Stimulated activated CD8-positive, alpha-beta memory T cell treated with anti-CD3 and anti-CD28 coated beads, Interleukin-15, amount 100 ng/mL, for 1 hour (primary cell): Measurements from ENCODE around the gene CDC42EP2.
"Not testable (repeated sequence)": the region's sequence is repeated elsewhere in the genome, so short reads cannot be mapped to it uniquely, and the experiment has no call there.

Source experiments
- DNase-seq: peaks from one replicate; pipeline ENCODE4 v3.0.0-alpha.2; 2020; ENCODE audit warnings: low read depth

CDC42EP2 gene

DNA sequence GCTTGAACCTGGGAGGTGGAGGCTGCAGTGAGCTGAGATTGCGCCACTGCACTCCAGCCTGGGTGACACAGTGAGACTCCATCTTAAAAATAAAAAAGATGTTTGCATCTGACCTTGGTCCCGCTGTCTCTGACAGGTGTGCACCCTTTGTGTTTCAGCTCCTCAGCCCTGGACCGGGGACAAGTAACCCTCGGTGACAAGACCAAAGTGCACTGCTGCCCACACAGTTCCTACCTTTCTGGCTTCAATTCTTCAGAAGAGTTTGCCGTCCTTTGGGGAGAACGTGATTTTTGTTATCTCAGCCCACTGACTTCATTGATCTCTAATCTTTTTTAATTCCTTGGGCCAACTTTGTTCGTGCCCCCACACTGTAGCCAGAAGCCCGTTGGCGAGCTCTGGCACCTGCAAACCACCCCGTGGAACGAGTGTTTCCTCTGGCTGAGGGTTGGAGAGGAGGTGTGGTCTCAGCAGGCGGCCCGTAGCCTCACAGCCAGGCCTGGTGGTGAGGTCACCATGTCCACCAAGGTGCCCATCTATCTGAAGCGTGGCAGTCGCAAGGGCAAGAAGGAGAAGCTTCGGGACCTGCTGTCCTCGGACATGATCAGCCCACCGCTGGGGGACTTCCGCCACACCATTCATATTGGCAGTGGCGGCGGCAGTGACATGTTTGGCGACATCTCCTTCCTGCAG, 5.9 kb downstream of the CDC42EP2 start:
- no peak for DNase-seq

- no peak for DNase-seq
Measured at GRCh38 chr11:65321076-65321475, 6.4 kb downstream of the CDC42EP2 start.

- no peak for DNase-seq
Measured at GRCh38 chr11:65321828-65322485, 7.3 kb downstream of the CDC42EP2 start.

- no peak for DNase-seq
Measured at GRCh38 chr11:65323813-65324212, 9.1 kb downstream of the CDC42EP2 start.

GRCh38 chr11:65325435-65325834, 10.8 kb downstream of the CDC42EP2 start:
- DNase-seq: no peak

GRCh38 chr11:65327021-65327420, 12.4 kb downstream of the CDC42EP2 start:
- DNase-seq: no peak

- no peak for DNase-seq
Measured at GRCh38 chr11:65329478-65329877, 14.8 kb downstream of the CDC42EP2 start.

DNA sequence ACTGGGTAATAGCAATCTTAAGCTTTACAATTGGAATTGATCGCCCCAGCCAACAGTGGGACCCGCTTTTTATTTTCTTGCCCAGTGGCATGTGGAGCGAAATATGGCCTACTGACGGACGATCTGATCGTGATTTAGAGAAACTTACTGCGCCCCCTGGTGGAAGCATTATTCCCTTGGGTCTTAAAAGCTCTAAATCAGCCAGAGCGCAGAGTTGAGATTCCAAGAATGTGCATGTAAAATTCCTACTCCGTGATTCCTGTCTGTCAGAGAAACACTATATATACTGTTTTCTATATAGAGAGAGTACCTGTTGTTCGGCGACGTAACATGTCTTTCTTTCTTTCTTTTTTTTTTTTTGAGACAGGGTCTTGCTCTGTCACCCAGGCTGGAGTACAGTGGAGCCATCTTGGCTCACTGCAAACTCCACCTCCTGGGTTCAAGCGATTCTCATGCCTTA, 15.3 kb downstream of the CDC42EP2 start:
- peak; percentile 83 for DNase-seq

DNA sequence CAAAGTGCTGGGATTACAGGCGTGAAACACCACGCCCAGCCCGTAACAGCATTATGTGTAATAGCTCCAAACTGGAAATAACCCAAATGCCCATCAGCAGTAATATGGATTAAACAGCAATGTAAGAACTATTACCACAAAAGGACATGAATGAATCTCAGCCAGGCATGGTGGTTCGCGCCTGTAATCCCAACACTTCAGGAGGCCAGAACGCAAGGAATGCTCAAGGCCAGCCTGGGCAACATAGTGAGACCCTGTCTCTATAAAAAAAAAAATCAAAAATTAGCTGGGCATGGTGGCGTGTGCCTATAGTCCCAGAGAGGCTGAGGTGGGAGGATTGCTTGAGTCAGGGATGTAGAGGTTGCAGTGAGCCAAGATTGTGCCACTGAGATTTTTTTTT, 15.9 kb downstream of the CDC42EP2 start:
- no peak for DNase-seq

DNA sequence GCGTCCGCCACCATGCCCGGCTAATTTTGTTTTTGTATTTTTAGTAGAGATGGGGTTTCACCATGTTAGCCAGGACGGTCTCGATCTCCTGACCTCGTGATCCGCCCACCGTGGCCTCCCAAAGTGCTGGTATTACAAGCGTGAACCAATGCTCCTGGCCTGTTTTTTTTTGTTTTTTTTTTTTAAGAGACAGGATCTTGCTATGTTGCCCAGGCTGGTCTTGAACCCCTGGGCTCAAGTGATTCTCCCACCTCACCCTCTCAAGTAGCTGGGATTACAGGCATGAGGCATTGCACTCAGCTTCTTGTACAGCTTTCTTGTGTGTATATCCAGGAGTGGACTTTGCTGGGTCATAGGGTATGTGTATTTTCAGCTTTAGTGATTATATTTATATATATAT, 17.9 kb downstream of the CDC42EP2 start:
- DNase-seq: not testable (repeated sequence)

- DNase-seq: no peak
Measured at GRCh38 chr11:65334696-65335295, 20.1 kb downstream of the CDC42EP2 start.

GRCh38 chr11:65338676-65339075, 24.0 kb downstream of the CDC42EP2 start:
- DNase-seq: no peak

- no peak for DNase-seq
Measured at GRCh38 chr11:65340226-65340625, 25.6 kb downstream of the CDC42EP2 start.

GRCh38 chr11:65341856-65342255, 27.2 kb downstream of the CDC42EP2 start:
- no peak for DNase-seq

DNA sequence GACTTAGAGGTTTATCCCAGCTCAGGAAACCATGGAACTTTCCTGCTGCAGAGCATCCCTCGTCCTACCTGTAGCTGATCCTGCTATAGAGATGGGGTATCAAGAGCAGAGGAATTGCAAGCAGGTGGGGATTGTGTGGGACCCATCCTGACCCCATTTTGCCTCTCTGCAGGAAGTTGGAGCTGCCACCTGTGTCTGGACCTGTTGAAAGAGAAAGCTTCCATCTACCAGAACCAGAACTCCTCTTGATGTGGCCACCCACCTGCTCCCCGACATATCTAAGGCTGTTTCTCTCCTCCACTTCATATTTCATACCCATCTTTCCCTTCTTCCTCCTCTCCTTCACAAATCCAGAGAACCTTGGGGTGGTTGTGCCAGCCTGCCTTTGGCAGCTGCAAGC, 36.8 kb downstream of the CDC42EP2 start:
- no peak for DNase-seq

DNA sequence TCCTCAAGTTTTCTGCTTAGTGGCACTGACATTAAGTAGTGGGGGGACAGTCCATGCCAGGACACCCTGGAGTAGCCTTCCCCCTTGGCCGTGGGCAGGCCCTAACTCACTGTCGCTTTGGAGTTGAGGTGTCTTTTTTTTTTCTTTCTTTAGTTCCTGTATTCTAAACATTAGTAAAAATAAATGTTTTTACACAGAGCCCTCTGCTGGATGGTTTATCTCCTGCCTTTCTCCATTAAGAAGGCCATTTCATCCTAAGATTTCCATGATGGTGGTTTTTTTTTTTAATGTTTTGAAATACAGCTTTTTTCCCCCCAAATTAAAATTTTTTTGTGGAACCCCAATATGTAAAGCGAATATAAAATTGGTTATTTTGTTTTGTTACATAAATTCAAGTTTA, 38.1 kb downstream of the CDC42EP2 start:
- no peak for DNase-seq

GRCh38 chr11:65353376-65353775, 38.7 kb downstream of the CDC42EP2 start:
- no peak for DNase-seq

DNA sequence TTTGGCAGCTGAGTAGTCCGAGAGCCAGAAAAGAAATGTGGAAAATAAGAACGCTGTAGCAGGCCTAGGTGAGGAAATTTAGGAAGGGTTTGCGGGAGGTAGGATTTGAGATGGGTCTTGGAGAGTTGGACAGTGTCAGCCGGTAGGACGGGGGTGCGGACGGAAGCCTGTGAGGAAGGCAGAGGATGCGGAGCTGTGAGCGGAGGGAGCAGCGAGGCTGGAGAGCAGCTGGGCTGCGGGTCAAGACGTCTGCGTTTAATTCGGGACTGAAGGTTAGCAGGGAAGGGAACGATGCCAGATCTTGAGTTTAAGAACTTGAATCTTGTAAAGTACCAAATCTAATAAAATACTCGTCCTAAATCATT, 39.2 kb downstream of the CDC42EP2 start:
- no peak for DNase-seq

- peak; percentile 98 for DNase-seq
Measured at GRCh38 chr11:65354265-65355012, 39.8 kb downstream of the CDC42EP2 start, which contains the start of gene TIGD3. Gene TIGD3, plus strand, starts transcription at chr11:65354751. Its CDS starts 1,058 bp downstream, at chr11:65355809.

DNA sequence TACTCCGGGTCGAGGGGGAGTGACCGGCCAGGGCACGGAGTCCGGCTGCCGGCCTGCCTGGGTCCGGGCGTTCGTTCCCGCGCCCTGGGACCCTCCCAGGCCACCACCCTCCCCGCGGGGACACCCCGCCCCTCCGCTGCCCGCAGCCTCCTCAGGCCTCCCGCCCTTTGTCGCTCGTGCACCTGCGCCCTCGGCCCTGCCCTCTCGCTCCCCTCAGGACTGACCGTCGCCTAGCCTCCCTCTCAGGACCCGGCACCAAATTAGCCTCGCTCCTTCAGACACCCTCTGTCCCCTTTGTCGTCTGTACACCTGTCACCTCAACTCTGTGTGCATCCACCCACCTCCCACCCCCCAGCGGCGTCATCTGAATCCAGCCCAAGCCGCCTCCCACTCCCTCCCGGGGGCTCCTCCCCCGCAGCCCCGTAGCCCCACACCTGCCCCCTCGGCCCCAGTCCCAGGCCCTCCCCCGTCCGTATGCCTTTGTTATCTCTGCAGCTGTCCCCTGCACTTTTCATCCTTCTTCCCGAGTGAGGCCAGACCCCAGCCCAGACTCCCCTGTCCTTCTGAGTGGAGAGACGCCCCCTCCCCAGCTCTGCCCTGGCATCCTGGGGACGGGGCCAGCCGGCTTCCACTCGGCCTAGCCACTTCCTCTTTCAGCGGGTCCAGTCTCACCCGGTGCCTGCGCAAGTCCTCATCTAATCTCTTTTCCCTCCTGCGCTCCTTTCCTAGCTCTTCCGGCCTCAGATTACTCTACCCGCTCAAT, 40.5 kb downstream of the CDC42EP2 start:
- DNase-seq: peak; percentile 37

GRCh38 chr11:65355776-65356393, 41.2 kb downstream of the CDC42EP2 start:
- no peak for DNase-seq
